GM18520 (cell line): ENCODE data around the gene MT1B.

Experiments
- ATAC-seq: cut with Tn5 transposase; IDR thresholded peaks from one replicate; pipeline ENCODE4 v1.9.1; 2021; ENCODE audit not compliant: unreplicated experiment

MT1B gene

DNA sequence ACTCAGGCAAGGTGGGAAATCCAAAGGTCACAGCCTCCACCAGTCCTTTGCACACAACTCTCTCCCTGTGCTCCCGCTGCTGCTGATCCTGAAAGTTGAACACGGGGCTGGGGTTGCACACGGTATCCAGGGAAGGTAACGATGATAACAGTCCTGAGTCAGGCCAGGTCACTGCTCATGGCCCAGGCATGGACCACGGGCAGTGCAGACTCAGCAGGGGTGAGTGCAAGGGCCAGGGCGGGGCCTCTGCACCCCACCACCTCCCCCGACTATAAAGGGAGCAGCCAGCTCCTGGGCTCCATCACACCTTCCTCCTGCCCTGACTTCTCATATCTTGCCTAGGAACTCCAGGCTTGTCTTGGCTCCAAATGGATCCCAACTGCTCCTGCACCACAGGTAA, at the start of gene MT1B:
Gene MT1B (plus strand): TSS at position 301 of the 400 bp plus-strand sequence. CDS start 68 bp downstream, at position 369.
- no peak for ATAC-seq

GRCh38 chr16:56603589-56603988, 48.1 kb upstream of the MT1B start:
- ATAC-seq = no peak

DNA sequence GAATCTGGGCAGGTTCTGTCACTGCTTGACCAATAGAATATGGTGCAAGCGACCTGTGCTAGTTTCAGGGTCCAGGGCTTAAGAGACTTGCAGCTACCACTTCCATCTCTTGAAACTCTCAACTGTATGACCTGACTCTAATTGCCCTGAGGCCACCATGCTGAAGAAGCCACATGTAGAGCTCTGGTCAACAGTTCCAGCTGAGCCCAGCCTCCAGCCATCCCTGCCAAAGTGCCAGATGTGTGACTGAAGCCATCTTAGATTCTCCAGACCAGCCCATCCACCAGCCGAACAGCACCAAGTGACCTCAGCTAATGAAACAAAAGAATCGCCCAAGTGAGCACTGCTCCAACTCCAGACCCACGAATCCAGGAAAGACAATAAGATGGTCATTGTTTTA, 46.7 kb upstream of the MT1B start:
- no peak for ATAC-seq

- ATAC-seq = no peak
Observed at GRCh38 chr16:56605475-56605874, 46.2 kb upstream of the MT1B start.

DNA sequence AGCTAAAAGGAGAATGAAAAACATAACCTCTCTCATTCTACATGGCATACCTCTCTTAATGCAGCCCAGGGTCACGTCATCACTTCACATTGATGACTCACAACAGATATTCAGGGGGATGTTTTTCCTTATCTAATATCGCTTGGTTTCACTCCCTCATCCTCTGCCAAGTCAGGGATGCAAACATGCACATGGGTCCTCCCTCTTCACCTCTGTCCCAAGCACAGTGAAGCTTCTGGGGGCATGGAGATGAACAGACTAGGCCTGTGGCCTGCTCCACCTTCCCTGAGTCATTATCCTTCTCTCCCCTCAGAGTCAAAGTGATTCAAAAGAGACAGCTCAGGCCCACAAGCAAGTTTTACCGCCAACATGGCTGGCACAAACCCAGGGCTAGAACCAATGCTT, 45.6 kb upstream of the MT1B start:
- ATAC-seq = no peak

- ATAC-seq = no peak
Observed at GRCh38 chr16:56606476-56607108, 45.1 kb upstream of the MT1B start.

DNA sequence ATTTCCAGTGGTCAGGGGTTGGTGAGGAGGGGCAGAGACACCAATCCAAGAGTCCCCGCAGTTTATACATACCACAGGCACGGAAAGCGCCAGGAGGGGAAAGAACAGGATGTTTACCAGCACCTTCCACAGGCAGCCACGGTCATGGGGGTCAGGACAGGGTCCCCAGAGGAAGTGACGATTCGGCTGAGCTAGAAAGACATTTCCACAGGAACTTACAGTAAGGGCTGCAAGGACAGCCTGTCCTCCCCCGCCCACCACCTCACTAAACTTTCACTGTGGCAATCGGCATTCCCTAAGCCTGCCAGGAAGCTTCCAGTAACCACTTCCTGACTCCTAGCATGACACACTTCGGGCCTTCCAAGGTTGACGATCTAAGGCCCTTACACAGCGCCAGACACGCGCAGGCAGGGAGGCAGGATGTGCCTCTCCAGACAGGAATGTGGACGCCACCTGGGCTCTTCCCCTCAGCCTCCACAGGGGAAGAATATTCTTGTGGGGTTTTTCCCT, 44.5 kb upstream of the MT1B start:
- no peak for ATAC-seq

DNA sequence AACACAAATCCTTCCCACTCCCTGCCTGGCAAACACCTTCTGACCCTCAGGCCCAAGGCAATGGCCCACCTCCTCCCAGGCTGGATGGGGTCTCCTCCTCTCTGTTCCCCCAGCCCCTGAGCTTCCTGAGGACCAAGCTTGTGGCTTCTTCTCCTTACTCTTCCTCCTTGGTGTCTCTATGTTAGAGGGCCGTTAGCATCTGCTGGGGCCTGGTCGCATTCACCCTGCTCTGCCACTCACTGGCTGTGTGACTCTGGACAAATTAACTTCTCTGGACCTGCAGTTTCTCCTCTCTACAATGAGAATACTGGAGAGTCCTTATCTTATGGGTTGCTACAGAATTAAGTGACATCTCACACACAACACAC, 44.0 kb upstream of the MT1B start:
- no peak for ATAC-seq

GRCh38 chr16:56608043-56608875, 43.4 kb upstream of the MT1B start, which contains the start of gene MT2A:
MT2A (plus strand) TSS chr16:56608584; CDS start chr16:56608656, 72 bp downstream.
- peak; percentile 81 for ATAC-seq

- no peak for ATAC-seq
Observed at GRCh38 chr16:56608876-56609462, 42.7 kb upstream of the MT1B start.

GRCh38 chr16:56609463-56609921, 42.2 kb upstream of the MT1B start:
- no peak for ATAC-seq

DNA sequence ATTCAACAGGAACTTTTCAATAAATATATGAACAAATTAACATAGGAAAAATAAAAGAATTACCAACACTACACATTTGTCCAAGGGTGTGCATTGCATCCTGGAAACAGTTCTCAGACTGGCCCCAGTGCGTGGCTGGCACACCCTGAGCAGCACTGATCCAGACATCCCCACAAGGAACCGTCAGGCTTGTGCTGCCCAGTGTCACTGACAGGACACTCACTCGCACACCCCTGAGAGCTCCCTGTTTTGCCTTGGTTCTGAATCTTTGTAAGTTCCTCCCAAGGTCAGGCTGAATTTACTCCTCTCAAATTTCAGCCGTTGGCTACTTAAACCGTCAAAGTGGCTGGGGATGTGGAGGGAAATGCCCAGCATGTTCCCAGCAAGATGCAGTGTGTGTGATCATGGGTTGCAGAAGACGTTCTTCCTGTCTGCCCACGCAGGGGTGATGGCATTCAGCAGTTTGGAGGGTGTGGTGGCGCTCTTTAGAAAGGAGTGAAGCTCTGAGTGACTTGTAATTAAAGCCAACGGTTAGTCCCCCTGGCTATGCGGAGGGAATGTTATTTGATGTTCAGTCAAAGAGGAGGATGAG, 41.6 kb upstream of the MT1B start:
- ATAC-seq = no peak

- ATAC-seq = no peak
Observed at GRCh38 chr16:56610609-56611111, 41.0 kb upstream of the MT1B start.

DNA sequence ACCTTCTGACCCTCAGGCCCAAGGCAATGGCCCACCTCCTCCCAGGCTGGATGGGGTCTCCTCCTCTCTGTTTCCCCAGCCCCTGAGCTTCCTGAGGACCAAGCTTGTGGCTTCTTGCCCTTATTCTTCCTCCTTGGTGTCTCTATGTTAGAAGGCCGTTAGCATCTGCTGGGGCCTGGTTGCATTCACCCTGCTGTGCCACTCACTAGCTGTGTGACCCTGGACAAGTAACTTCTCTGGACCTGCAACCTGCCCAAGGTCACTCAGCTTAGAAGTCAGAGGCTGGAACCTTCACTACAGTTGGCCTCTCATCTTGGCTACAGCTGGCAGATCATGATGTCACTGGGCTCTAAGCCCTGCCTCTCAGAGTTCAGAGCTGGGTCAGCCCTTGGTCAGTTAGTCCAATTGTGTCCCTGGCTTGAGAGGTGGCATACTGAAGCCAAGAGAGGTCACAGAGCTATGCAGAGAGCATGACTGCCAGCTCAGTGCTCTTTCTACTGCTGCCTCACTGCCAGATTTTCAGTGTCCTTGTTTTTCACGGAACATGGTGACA, 40.3 kb upstream of the MT1B start:
- no peak for ATAC-seq

- no peak for ATAC-seq
Observed at GRCh38 chr16:56613706-56614105, 38.0 kb upstream of the MT1B start.

DNA sequence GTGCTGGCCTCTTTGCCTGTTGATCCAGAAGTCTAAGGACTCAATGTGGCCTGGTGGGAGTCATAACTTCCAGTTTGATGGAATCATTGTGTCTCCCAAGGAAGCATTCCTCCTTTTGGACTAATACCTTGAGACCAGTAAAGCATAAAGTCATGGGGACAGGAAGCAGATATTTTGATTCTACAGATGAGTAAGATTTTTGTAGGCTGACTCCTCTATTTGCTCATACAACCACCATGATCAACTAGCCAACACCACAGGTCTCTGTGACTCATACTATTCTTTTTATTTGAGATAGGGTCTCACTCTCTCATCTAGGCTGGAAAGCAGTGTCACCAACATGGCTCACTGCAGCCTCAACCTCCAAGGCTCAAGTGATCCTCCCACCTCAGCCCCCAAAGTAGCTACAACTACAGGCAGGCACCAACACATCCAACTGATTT, 37.1 kb upstream of the MT1B start:
- no peak for ATAC-seq

DNA sequence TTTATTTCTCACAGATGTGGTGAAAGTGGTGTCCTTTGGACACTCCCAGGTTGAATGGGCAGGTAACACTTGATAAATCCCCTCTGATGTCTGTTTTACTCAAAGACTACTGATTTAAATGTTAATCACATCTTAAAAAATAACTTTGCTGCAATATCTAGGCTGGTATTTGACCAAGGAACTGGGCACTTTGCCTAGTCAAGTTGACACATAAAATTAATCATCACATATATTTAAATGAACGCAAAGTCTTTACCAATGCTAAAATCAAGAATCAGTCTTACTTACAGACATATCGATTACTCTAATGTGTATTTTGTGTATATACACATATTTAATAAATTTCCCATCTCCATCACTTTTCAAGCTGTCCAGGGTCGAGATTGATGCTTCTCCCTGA, 36.3 kb upstream of the MT1B start:
- ATAC-seq = no peak

- ATAC-seq = no peak
Observed at GRCh38 chr16:56616608-56617211, 35.0 kb upstream of the MT1B start.

- ATAC-seq = no peak
Observed at GRCh38 chr16:56617212-56618085, 34.2 kb upstream of the MT1B start.
